ENCODE results near the gene ATAD3C. TPM values are rescaled to one million over a fixed set of nuclear protein-coding genes. Genes with fewer than 3 reads are reported as not detected.

ATAD3C gene
- total and polyA plus RNA-seq, 2 experiments from 2014 or later = 0.45 to 1.3 TPM

- peaks cover 17% of the 10 kb centered on the region for H3F3A ChIP-seq (replicated peaks; ENCODE audit: low read depth)
- H3K36me3 Mint-ChIP-seq (ENCODE audit: low read depth) = peaks cover 4% of the 10 kb centered on the region; the same call in 2 of the 3 replicates
- no peaks in the 10 kb centered on the region for H3K9me2 ChIP-seq (ENCODE audit: insufficient read depth)
- 0 out of 2 replicates have a peak, but pooled peaks cover 2% of the 10 kb centered on the region for H3K79me2 ChIP-seq (replicated peaks; ENCODE audit: insufficient read depth)
- H3K4me3 Mint-ChIP-seq = peak overlapping the region; percentile 83
- peaks cover 26% of the 10 kb centered on the region for H3K4me1 Mint-ChIP-seq
- H3K4me1 ChIP-seq (ENCODE audit: insufficient read depth) = peaks cover 26% of the 10 kb centered on the region
- DNase-seq (ENCODE audit: low spot score) = no peak
- peak overlapping the region; percentile 68 for H3K4me3 ChIP-seq
- H3K27ac Mint-ChIP-seq = no peak overlapping the region
- H3K4me2 ChIP-seq = peak overlapping the region; percentile 88
- no peaks in the 10 kb centered on the region for H3K36me3 ChIP-seq (ENCODE audit: insufficient read depth)
- no peaks in the 10 kb centered on the region for H4K20me1 ChIP-seq (replicated peaks; ENCODE audit: insufficient read depth)
- H2AFZ ChIP-seq = no peak overlapping the region
- no peak overlapping the region for H3K27ac ChIP-seq (ENCODE audit: low read depth)
- H3K27me3 ChIP-seq (ENCODE audit: insufficient read depth) = no peaks in the 10 kb centered on the region
- no peaks in the 10 kb centered on the region for H3K9me3 Mint-ChIP-seq
- TF ChIP-seq ETS1 (IDR thresholded peaks at IDR 0.05) (no peak), ZNF114 (CRISPR knock-in tag; IDR thresholded peaks at IDR 0.05) (no peak), EZH2 (IDR thresholded peaks at IDR 0.05; ENCODE audit: low read depth, unreplicated experiment) (no peak), CREB1 (CRISPR knock-in tag; IDR thresholded peaks at IDR 0.05; ENCODE audit: low read depth) (no peak), REST (IDR thresholded peaks at IDR 0.05; ENCODE audit: unreplicated experiment) (no peak), ZNF462 (CRISPR knock-in tag; IDR thresholded peaks at IDR 0.05) (no peak)
- TF ChIP-seq, protein P1, sequence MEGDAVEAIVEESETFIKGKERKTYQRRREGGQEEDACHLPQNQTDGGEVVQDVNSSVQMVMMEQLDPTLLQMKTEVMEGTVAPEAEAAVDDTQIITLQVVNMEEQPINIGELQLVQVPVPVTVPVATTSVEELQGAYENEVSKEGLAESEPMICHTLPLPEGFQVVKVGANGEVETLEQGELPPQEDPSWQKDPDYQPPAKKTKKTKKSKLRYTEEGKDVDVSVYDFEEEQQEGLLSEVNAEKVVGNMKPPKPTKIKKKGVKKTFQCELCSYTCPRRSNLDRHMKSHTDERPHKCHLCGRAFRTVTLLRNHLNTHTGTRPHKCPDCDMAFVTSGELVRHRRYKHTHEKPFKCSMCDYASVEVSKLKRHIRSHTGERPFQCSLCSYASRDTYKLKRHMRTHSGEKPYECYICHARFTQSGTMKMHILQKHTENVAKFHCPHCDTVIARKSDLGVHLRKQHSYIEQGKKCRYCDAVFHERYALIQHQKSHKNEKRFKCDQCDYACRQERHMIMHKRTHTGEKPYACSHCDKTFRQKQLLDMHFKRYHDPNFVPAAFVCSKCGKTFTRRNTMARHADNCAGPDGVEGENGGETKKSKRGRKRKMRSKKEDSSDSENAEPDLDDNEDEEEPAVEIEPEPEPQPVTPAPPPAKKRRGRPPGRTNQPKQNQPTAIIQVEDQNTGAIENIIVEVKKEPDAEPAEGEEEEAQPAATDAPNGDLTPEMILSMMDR (conservative IDR thresholded peaks at IDR 0.05; ENCODE audit: low read depth in 2 of 2) = no peak
- ATAC-seq = no peak
- H3K27me3 Mint-ChIP-seq (ENCODE audit: insufficient read depth, low read depth, poor library complexity) = peaks cover 12% of the 10 kb centered on the region
These were observed 12.9 kb upstream of the ATAD3C start for GRCh38 chr1:1436630-1437032.

Measured in GM23338 (cell line).